ENCODE results near the gene THSD4.
"Not testable (repeated sequence)": the region's sequence is repeated elsewhere in the genome, so short reads cannot be mapped to it uniquely, and the experiment has no call there.

DNA sequence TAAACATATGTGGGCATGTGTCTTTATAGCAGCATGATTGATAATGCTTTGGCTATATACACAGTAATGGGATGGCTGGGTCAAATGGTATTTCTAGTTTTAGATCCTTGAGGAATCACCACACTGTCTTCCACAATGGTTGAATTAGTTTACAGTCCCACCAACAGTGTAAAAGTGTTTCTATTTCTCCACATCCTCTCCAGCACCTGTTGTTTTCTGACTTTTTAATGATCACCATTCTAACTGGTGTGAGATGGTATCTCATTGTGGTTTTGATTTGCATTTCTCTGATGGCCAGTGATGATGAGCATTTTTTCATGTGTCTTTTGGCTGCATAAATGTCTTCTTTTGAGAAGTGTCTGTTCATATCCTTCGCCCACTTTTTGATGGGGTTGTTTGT lies 252.5 kb downstream of the THSD4 start:
- TF ChIP-seq, protein P1, sequence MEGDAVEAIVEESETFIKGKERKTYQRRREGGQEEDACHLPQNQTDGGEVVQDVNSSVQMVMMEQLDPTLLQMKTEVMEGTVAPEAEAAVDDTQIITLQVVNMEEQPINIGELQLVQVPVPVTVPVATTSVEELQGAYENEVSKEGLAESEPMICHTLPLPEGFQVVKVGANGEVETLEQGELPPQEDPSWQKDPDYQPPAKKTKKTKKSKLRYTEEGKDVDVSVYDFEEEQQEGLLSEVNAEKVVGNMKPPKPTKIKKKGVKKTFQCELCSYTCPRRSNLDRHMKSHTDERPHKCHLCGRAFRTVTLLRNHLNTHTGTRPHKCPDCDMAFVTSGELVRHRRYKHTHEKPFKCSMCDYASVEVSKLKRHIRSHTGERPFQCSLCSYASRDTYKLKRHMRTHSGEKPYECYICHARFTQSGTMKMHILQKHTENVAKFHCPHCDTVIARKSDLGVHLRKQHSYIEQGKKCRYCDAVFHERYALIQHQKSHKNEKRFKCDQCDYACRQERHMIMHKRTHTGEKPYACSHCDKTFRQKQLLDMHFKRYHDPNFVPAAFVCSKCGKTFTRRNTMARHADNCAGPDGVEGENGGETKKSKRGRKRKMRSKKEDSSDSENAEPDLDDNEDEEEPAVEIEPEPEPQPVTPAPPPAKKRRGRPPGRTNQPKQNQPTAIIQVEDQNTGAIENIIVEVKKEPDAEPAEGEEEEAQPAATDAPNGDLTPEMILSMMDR (IDR thresholded peaks at IDR 0.05; ENCODE audit: poor library complexity, severe bottlenecking) = not testable (repeated sequence)
- not testable (repeated sequence) for TF ChIP-seq POLR2AphosphoS5 (IDR thresholded peaks at IDR 0.05); SMC3 (conservative IDR thresholded peaks at IDR 0.05; ENCODE audit: poor library complexity); EZH2 (IDR thresholded peaks at IDR 0.05; ENCODE audit: borderline replicate concordance, insufficient read depth, low read length, poor library complexity, severe bottlenecking)

Measured in neural cell (in vitro differentiated cells).